CD1c-positive myeloid dendritic cell (primary cell): ENCODE data around the gene CTH.
A peak's percentile ranks its signal among the peaks of the same experiment; 100 is the strongest.
"Not testable (repeated sequence)": the region's sequence is repeated elsewhere in the genome, so short reads cannot be mapped to it uniquely, and the experiment has no call there.

Experiments
- DNase-seq: peaks from one replicate; pipeline ENCODE4 v3.0.0-alpha.2; 2016; ENCODE audit errors: extremely low spot score

Gene CTH

DNA sequence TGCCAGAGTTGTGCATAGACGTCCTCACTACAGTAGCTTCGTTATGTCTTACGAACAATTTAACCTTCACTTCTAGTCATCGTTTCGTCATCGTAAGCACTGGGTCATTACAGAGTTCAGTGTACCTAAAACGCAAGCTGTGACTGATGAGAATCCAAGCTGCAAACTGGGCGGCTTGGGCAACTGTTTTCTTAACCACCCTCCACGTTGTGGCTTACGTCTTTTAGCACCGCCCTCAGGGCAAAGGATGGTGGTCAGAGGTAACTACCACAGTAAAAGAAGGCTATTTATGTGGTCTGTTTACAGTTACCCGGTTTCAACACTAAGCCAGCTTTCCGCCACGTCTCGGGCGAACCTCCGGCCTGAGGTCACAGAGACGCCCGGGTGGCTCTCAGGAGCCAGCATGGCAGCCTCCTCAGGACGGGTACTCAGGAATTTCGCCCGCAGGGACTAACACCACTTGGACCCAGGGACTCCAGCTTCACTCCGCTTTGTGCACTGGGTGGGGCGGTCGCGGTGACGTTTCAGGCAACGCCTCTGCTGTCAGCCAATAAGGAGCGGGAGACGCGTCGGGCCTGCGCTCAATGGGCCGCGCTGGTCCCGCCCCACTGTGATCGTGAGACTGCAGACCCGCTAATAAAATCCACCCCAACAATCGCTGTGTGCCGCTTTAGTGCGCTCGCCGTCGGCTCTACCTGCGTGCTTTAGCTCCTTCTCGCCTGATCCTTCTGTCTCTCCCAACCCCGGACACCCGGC is at the start of gene CTH:
TSS of gene CTH (plus strand) at position 665 of the 756 bp plus-strand sequence. CDS start 148 bp downstream, outside the sequence.
- peak; percentile 96 for DNase-seq

DNA sequence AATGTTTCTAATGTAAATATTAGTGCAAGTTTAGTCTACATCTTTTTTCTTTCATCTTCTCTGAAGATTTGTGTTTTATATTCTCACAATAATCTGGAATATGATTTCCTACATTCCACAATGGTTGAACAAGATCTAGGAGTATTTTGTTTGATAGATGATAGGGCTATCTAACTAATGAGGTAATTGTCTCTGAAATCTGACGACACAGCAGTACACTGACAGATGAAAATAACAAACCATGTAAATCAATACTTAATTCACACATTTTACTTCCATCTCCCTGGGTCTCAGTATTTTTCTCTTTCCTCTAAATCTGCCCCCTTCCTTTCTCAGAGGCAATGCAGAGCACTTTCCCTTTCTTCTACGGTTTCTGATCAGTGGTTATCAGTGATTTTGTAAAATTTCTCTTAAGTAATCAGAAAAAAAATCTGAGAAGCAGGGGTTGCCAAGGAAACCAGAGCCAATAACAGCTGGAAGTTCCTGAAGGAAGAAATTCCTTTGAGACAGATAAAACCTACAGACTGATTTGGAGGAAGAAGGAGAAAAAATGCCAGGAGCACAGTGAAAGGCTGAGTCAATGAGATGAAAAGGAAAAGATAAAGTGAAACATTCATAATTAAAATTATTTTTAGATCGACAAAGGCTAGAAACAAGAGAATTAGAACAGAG is 49.2 kb upstream of the CTH start:
- DNase-seq = no peak

DNA sequence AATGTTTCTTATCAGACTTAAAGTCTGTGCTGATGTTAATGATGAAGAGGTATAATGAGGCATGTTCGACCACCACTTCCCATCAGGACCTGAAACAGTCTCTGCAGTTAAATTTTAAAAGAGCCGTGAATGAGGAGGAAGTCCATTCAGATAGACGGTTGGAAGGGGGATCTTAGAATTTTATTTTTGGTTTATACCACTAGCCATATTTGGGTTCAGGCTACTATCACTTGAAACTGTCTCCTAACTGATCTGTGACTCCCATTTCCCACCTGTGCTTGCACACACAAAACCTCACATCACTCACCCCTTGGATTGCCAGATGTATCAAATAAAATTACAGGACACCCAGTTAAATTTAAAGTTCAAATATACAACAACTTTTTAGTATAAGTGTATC is 46.6 kb upstream of the CTH start:
- DNase-seq = no peak

DNA sequence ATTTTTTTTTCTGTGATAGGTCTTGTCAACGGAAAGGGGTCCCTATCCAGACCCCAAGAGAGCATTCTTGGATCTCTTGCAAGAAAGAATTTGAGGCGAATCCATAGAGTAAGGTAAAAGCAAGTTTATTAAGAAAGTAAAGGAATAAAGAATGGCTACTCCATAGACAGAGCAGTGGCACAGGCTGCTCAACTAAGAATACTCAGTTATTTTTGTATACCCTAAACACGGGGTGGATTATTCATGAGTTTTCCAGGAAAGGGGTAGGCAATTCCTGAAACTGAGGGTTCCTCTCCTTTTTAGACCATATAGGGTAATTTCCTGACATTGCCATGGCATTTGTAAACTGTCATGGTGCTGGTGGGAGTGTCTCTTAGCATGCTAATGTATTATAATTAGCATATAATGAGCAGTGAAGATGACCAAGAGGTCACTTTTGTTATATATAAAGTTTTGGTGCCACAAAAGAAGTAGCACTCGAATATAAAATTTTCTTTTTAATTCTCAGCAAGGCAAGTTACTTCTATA is 44.6 kb upstream of the CTH start:
- not testable (repeated sequence) for DNase-seq

DNA sequence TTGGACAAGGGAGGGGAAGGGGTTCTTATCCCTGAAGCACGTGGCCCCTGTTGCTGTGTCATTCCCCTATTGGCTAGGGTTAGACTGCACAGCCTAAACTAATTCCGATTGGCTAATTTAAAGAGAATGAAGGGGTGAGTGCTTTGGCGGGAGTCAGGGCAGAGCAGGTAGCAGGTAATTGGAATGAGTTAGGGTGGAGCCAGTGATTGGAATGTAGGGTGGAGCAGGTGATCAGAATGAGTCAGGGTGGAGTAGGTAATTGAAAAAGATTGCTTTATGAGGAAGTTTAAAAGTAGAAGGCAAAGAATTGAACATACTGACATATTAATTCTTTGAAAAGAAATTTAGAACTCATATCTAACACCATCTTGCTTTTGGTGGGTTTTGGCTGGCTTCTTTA is 44.1 kb upstream of the CTH start:
- not testable (repeated sequence) for DNase-seq

DNA sequence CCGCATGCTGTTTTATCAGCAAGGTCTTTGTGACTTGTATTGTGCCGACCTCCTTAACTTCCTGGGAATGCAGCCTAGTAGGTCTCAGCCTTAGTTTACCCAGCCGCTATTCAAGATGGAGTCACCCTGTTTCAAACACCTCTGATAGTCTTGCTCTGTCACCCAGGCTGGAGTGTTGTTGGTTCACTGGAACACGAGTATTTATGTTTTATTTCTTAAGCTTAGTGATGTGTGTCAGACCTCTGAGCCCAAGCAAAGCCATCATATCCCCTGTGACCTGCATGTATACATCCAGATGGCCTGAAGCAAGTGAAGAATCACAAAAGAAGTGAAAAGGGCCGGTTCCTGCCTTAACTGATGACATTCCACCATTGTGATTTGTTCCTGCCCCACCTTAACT is 43.7 kb upstream of the CTH start:
- not testable (repeated sequence) for DNase-seq

DNA sequence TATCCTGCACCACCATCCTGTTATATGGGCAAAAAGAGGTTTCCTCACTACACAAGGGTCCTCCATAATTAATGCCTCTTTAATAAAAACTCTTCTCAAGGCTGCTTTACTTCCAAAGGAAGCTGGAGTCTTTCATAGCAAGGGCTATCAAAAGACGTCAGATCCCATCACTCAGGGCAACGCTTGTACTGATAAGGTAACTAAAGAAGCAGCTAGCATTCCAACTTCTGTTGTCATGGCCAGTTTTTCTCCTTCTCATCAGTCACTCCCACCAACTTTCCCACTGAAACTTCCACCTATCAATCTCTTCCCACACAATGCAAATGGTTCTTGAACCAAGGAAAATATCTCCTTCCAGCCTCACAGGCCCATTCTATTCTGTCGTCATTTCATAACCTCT is 39.5 kb upstream of the CTH start:
- DNase-seq = not testable (repeated sequence)

DNA sequence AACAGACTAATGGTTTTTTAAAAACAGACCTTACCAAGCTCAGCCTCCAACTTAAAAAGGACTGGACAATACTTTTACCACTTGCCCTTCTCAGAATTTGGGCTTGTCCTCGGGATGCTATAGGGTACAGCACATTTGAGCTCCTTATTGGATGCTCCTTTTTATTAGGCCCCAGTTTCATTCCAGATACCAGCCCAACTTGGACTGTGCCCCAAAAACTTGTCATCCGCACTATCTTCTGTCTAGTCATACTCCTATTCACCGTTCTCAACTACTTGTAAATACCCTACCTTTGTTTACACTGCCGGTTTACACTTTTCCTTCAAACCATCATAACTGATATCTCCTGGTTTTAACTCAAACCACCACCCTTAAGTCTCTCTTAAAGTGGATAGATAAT is 38.6 kb upstream of the CTH start:
- DNase-seq = no peak

DNA sequence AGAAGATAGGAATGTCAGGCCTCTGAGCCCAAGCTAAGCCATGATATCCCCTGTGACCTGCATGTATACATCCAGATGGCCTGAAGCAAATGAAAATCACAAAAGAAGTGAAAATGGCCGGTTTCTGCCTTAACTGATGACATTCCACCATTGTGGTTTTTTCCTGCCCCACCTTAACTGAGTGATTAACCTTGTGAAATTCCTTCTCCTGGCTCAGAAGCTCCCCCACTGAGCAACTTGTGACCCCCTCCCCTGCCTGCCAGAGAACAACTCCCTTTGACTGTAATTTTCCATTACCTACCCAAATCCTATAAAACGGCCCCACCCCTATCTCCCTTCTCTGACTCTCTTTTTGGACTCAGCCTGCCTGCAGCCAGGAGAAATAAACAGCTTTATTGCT is 37.5 kb upstream of the CTH start:
- DNase-seq = not testable (repeated sequence)

DNA sequence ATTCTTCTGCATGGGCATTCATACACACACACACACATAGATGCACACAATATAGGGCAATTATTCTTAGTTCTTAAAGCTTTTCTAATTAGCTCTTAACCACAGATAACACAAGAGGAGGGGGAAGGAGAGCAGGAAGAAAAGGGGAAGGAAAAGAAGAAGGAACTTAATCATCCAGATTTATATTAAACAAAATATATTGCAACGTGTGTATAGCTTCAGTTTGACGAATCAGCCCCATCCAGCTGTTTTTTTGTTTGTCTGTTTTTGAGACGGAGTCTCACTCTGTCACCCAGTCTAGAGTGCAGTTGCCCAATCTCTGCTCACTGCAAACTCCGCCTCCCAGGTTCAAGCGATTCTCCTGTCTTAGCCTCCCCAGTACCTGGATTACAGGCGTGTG is 34.9 kb upstream of the CTH start:
- DNase-seq = no peak

DNA sequence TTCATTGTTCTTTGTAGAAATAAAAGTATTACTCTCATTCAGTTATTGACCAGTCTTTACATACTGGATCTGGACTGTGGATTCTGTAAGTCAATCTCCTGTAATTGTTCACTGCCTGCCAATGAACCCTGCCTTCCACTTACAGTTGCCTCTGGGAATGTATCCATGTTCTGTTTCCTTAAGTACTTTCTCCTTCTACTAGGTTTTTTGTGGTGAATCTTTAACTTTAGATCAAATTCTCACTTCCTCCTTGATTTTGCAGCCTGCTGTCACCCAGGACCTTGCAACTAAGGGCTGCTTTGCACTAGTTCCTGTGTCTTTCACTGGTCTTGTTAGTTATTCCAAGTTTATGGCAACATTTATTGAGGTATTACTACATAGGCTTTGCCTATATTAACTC is 28.4 kb upstream of the CTH start:
- no peak for DNase-seq

DNA sequence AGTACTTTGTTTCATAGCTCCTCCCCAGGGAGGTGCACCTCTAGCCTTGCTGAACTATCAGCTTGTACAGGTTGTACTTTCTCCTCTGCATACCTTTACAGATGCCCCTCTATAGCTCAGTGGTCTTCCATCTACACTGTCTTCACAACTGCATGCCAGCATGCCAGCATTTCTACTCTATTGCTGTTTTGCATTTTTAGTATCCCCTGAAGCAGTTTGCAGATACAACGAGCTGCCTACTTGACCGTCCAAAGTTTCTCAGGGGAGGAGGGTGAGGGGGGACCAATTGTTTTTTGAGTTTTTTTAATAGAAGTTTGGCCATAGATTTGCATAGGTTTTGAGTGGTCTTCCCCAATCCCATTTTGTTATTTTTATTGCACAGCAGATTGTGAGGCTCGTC is 27.6 kb upstream of the CTH start:
- no peak for DNase-seq

DNA sequence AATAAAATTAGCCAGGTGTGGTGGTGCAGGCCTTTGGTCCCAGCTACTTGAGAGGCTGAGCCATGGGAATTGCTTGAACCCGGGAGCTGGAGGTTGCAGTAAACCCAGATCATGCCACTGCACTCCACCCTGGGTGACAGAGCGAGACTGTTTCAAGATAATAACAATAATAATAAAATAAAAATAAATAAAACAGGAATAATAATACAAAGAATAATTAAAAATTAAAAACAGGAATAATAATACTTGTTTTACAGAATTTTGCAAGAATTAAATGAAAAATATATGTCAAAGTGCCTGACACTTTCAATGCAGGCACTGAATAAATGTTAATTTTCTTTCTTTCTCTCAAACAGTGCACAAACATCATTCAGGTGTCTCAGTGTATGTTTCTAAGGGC is 26.5 kb upstream of the CTH start:
- no peak for DNase-seq

DNA sequence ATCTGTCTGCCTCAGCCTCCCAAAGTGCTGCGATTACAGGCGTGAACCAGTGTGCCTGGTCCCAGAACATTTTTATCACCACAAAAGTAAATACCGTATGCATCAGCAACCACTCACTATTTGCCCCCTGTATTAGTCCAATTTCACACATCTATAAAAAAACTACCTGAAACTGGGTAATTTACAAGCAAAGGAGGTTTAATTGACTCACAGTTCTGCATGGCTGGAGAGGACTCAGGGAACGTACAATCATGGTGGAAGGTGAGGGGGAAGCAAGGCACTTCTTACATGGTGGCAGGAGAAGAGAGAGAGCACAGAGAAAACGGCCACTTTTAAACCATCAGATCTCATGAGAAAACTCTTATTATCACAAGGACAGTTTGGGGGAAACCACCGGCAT is 25.6 kb upstream of the CTH start:
- DNase-seq = no peak

DNA sequence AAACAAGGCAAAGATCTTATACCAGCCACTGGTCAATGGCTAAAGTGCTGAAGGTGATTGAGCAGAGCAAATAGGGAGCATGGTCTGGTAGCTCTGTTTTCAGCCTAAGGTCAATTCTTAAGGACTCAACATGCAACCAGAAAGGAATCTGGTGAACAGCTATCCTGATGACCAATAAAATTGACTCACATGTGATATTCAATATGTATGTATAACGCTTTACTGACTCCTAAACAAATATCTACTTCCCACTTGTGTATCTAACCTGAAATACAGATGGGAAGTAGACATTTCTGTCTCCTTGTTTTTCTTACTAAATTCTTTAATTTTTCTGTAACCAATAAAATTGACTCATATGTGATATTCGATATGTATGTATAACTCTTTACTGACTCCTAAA is 24.9 kb upstream of the CTH start:
- no peak for DNase-seq

DNA sequence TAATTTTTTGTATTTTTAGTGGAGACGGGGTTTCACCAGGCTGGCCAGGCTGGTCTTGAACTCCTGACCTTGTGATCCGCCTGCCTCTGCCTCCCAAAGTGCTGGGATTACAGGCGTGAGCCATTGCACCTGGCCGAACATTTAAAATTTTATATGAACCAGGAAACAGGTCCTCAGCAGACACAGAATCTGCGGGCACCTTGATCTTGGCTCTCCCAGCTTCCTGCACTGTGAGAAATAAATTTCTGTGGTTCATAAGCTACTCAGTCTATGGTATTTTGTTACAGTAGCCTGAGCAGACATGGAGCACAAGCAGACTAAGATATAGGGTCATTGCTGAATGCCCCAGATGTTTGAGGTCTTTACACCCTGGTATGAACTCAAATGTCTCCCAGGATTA is 23.6 kb upstream of the CTH start:
- no peak for DNase-seq

DNA sequence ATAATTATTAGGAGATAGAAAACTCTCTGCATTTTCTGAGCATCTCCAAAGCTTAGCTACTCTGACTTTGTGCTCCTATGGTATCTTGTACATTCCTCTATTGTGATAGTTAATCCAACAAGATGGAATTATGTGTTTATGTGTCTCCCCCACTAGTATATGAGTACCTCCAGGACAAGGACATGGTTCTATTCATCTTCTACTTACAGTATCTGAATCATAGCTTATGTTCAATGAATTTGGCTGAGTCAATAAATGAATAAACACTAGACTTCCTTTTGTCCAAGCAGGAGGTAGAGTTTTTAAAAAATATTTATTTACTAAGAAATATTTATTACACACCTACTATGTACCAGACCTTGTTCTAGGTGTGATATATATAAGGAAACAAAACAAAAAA is 18.4 kb upstream of the CTH start:
- DNase-seq = no peak

DNA sequence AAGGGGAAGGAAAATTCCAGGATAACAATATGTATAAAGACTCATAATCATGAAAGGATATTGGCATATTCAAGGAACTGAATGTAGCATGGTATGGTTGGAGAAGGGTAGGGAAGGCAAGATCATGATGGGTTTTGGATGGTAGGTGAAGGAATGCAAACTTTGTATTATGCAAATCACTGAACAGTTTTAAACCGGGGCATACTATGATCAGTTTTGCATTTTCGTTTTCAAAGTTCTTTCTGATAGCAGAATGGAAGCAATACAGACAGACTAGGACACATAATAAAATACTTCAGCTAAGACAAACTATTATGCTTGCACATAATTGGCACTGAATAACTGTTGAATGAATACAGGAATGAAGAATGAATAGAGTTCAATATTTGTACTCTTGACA is 14.5 kb upstream of the CTH start:
- no peak for DNase-seq

DNA sequence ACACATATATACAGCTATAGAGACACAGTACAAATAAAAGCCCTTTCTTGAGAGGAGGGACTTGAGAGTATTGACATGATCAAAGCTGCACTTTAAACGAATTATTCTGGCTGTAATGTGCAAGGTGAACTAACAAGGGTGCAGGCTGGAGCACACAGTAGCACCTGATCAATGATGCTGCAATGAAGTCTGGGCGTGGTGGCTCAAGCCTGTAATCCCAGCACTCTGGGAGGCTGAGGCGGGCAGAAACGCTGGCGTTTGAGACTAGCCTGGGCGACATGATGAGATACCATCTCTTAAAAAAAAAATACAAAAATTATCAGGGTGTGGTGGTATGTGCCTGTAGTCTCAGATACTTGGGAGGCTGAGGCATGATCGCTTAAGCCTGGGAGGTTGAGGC is 14.1 kb upstream of the CTH start:
- no peak for DNase-seq

DNA sequence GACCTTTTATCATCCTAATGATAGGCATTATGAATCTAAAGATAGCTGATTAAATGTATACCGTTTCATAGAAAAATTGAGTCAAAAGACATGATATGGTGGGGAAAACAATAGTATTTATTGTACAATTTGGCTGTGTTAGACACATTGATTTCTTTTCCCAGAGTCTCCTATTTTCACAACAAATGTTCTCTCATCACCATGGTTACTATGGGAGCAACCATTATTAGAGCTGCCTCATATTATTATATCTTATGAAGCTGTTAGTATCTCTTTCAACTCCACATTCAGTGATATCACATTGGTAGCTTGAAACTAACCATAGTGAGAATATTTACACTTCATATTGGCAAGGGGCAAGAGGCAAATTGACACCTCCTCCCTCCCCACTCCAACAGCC is 10.7 kb upstream of the CTH start:
- DNase-seq = no peak

DNA sequence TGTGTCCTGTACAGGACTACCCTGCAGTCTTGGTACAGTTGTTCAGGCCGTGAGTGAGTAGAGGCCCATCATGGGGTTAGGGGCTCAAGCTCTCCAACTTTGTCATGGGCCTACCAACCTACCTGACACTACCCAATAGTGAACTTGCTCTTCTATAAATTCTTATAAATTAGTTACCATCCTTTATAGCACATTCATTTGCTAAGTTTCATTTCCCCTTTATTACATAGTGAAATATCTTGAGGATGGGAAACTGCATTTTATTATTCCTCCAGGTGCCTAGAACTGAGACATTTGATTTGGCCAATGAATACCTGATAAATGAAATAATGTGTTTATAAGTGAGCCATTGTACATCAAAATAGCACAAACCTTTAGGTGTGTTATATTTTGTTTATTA is 9.1 kb upstream of the CTH start:
- DNase-seq = no peak

DNA sequence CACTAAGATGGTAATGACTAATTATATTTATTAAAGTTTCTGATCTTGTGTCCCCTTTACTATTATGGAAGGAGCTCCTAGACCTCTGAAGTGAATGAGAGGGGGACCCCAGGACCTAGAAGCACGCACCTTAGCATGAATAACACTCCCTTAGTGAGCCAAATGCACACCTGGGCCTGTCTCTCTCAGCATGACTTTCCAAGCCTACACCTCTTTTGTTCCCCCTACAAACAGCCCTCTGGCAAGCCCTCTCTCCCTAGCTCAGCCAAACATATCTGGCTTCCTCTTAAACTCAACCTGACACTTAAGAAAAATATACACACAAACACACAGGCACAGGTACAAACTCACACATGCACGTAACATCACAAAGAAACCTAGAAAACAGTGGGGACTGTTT is 7.3 kb upstream of the CTH start:
- DNase-seq = no peak

DNA sequence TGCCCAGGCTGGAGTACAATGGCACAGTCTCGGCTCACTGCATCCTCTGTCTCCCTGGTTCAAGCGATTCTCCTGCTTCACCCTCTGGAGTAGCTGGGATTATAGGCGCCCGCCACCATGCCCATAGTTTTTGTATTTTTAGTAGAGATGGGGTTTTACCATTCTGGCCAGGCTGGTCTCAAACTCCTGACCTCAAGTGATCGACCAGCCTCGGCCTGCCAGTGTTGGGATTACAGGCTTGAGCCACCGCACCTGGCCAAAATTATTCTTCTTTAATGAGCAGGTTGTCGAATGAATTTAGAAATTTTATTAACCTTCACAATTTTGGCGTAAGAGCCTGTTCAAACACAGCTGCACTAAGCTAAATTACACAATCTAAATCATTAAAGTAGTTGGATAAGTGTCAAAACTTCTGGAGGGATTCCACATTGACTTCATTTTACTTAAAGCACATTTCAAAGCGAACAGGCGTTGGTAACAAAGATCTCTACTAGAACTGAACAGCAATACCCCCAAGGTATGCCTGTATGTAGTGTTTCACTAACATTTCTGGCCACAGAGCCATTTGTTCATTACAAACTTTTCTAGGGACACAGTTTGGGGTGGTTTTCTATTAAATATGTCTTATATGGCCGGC is 5.2 kb upstream of the CTH start:
- DNase-seq = no peak
